ENCODE measurements around the gene ZNF70. TPM values are rescaled to one million over a fixed set of nuclear protein-coding genes. Genes with fewer than 3 reads are reported as not detected.

The ZNF70 gene
- total and polyA plus RNA-seq, 9 of the 15 experiments (the other 6 are each of a cell fraction or from before 2014, with no cell fraction given), result 0.14 to 3.3 (median 1.4) TPM

- 8% methylated on average over 5 of the region's 6 CpGs for WGBS (ENCODE audit: insufficient coverage, low coverage, missing lambda C conversion rate)
- DNase-seq (ENCODE audit: extremely low read depth in 1 of 4, low spot score in 3 of 4), result no peak
- H2AFZ ChIP-seq (ENCODE audit: low read depth, low read length), result no peak overlapping the region
- in situ Hi-C loops (cut with MboI), result no loop called here
- POLR2A ChIA-PET, result no interaction called here
- no peaks in the 10 kb centered on the region for H3K27me3 ChIP-seq (ENCODE audit: control insufficient read depth in 2 of 2, insufficient read depth in 2 of 2, low read length in 2 of 2)
- CTCF ChIA-PET (ENCODE audit: low intra/inter-chr PET ratio), result no interaction called here
- H3K36me3 ChIP-seq (ENCODE audit: control insufficient read depth, insufficient read depth, low read length), result no peaks in the 10 kb centered on the region
- H3K4me1 ChIP-seq (replicated peaks in 1 of 2; ENCODE audit: control insufficient read depth in 2 of 2, insufficient read depth in 2 of 2, low read length in 2 of 2), result peaks cover 5 to 16% of the 10 kb centered on the region in 2 experiments; a peak in 4 of 5 replicates
- no peak for ATAC-seq
- no peaks in the 10 kb centered on the region for H3K9me3 ChIP-seq (replicated peaks; ENCODE audit: control insufficient read depth, insufficient read depth, low read depth, low read length)
- no peak for FAIRE-seq
- H3K4me3 ChIP-seq, result no peak overlapping the region
- no peak overlapping the region; a peak in 1 of 4 replicates for H3K9ac ChIP-seq (ENCODE audit: insufficient read depth in 1 of 2, low read depth in 2 of 2, low read length in 2 of 2)
- BruUV-seq (replicated peaks), result no TSS peak
- no peaks in the 10 kb centered on the region for H4K20me1 ChIP-seq (replicated peaks; ENCODE audit: control insufficient read depth, insufficient read depth, low read length)
- no peak overlapping the region for H3K4me2 ChIP-seq (ENCODE audit: insufficient read depth, low read length)
- peaks cover 14% of the 10 kb centered on the region for H3K79me2 ChIP-seq (ENCODE audit: control insufficient read depth, insufficient read depth, low read length)
- intact Hi-C loops (cut with micrococcal nuclease), result no loop called here
- TF ChIP-seq, protein P1, sequence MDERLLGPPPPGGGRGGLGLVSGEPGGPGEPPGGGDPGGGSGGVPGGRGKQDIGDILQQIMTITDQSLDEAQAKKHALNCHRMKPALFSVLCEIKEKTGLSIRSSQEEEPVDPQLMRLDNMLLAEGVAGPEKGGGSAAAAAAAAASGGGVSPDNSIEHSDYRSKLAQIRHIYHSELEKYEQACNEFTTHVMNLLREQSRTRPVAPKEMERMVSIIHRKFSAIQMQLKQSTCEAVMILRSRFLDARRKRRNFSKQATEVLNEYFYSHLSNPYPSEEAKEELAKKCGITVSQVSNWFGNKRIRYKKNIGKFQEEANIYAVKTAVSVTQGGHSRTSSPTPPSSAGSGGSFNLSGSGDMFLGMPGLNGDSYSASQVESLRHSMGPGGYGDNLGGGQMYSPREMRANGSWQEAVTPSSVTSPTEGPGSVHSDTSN (CRISPR knock-in tag; IDR thresholded peaks at IDR 0.05; ENCODE audit: low read depth), result no peak
- TF ChIP-seq, protein P1 (tag; conservative IDR thresholded peaks at IDR 0.05; ENCODE audit: low read depth), result peak; percentile 47; the same call in 1 of the 2 replicates
- TF ChIP-seq ZNF224 (CRISPR knock-in tag; IDR thresholded peaks at IDR 0.05) (no peak), PKNOX1 (IDR thresholded peaks at IDR 0.05) (0 out of 2 replicates have a peak, but pooled peaks have one; percentile 8), MEIS2 (IDR thresholded peaks at IDR 0.05; ENCODE audit: partially characterized antibody) (peak; percentile 50)
- no peaks in the 10 kb centered on the region for H3K9me1 ChIP-seq (ENCODE audit: control insufficient read depth, insufficient read depth, low read length)
- no peak overlapping the region for H3K27ac ChIP-seq (ENCODE audit: extremely low read depth, low read depth, low read length)
Measured at GRCh38 chr22:23720855-23721254, 30.1 kb downstream of the ZNF70 start.

All from K562 (cell line).